ENCODE results near the gene AKAIN1.

DNA sequence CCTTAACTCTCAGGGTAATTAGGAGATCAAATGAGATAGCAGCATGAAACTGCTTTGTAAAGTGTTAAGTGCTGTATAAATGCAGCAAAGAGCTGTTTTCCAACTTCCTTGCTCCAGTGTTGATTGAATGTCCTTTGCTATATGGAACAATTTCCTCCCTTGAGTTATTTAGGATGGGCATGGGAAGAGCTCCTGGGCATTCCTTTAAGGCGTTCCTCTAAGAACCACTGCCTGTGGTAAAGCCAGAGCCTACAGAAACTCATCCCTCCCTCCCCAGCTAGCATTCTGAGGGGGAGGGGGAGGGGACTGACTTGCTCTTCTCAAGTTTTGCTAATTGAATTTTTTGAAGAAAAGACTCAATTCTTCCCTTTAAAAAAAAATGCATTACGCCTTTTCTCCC lies 1.4 kb downstream of the AKAIN1 start:
- TF ChIP-seq, protein P1, sequence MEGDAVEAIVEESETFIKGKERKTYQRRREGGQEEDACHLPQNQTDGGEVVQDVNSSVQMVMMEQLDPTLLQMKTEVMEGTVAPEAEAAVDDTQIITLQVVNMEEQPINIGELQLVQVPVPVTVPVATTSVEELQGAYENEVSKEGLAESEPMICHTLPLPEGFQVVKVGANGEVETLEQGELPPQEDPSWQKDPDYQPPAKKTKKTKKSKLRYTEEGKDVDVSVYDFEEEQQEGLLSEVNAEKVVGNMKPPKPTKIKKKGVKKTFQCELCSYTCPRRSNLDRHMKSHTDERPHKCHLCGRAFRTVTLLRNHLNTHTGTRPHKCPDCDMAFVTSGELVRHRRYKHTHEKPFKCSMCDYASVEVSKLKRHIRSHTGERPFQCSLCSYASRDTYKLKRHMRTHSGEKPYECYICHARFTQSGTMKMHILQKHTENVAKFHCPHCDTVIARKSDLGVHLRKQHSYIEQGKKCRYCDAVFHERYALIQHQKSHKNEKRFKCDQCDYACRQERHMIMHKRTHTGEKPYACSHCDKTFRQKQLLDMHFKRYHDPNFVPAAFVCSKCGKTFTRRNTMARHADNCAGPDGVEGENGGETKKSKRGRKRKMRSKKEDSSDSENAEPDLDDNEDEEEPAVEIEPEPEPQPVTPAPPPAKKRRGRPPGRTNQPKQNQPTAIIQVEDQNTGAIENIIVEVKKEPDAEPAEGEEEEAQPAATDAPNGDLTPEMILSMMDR (IDR thresholded peaks at IDR 0.05) = no peak
- TF ChIP-seq POLR2A (IDR thresholded peaks at IDR 0.05) (no peak), POLR2AphosphoS5 (IDR thresholded peaks at IDR 0.05) (no peak), EP300 (IDR thresholded peaks at IDR 0.05) (no peak)

Data from stomach (tissue), 4 donors.